Erythroblast (primary cell): ENCODE data around the gene RPS27.

Source experiments
- GATA1 ChIP-seq: IDR thresholded peaks from 2 replicates; pipeline ENCODE4 v1.6.1; 2011; ENCODE audit warnings: low read depth, mild to moderate bottlenecking, control low read depth, low read length, moderate library complexity
- POLR2A ChIP-seq: IDR thresholded peaks from 2 replicates; pipeline ENCODE4 v1.6.1; 2011; ENCODE audit warnings: mild to moderate bottlenecking, low read length

DNA sequence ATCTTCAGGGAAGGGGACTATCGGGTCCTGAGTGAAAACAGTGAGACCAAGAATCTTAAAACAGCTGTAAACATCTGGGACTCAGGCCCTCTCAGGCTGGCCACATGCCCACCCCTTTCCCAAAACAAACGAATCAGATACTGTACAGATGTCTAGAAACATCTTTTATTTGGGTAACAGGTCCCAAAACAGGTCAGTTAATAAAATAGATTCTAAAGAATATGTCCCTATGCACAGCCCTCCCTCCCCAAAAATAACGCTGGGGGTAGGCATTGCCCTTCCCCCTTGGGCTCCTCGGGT lies 31.7 kb upstream of the RPS27 start:
- TF ChIP-seq POLR2A (no peak), GATA1 (no peak)
